Mammary epithelial cell (primary cell): ENCODE data around the gene TRPM2.

ENCODE experiments used
- CTCF ChIP-seq, 2 donors: IDR thresholded peaks in 1 of 2; conservative IDR thresholded peaks in 1 of 2; 2 replicates each; pipeline ENCODE4 v1.5.1; 2011 to 2012; ENCODE audit warnings: inconsistent platforms in 2 of 2, low read length in 2 of 2, mild to moderate bottlenecking in 2 of 2, control low read depth in 1 of 2, low read depth in 1 of 2; ENCODE audit not compliant: insufficient read depth in 1 of 2; ENCODE audit errors: extremely low read depth in 1 of 2
- EZH2 ChIP-seq: IDR thresholded peaks from 2 replicates; pipeline ENCODE4 v1.6.1; 2012; ENCODE audit warnings: low read length, inconsistent platforms, borderline replicate concordance

GRCh38 chr21:44466351-44466954, 113.0 kb downstream of the TRPM2 start:
- TF ChIP-seq CTCF (conservative IDR thresholded peaks at IDR 0.05 in 1 of 2, IDR thresholded peaks at IDR 0.05 in 1 of 2; ENCODE audit: extremely low read depth in 1 of 2, insufficient read depth in 1 of 2, low read depth in 1 of 2, low read length in 2 of 2) (no peak), EZH2 (no peak)
